Activated CD4-positive, alpha-beta T cell treated with anti-CD3 and anti-CD28 coated beads, Interleukin-2, amount 50 U/mL, for 16 hours (primary cell): ENCODE data around the gene TAX1BP1.
"Not testable (repeated sequence)": the region's sequence is repeated elsewhere in the genome, so short reads cannot be mapped to it uniquely, and the experiment has no call there.

Experiments used
- DNase-seq: peaks from one replicate; pipeline ENCODE4 v3.0.0-alpha.2; 2020

The TAX1BP1 gene

GRCh38 chr7:27850531-27850930 is 110.6 kb downstream of the TAX1BP1 start:
- DNase-seq, result no peak

- DNase-seq, result not testable (repeated sequence)
Observed at GRCh38 chr7:27856703-27857485, 116.9 kb downstream of the TAX1BP1 start.

- DNase-seq, result no peak
Observed at GRCh38 chr7:27860800-27861199, 120.8 kb downstream of the TAX1BP1 start.

GRCh38 chr7:27861747-27862146 is 121.8 kb downstream of the TAX1BP1 start:
- DNase-seq, result no peak

- no peak for DNase-seq
Observed at GRCh38 chr7:27863880-27864279, 123.9 kb downstream of the TAX1BP1 start.

- no peak for DNase-seq
Observed at GRCh38 chr7:27866256-27866655, 126.3 kb downstream of the TAX1BP1 start.

GRCh38 chr7:27866828-27867672 is 127.1 kb downstream of the TAX1BP1 start:
- no peak for DNase-seq

- DNase-seq, result no peak
Observed at GRCh38 chr7:27868131-27868550, 128.2 kb downstream of the TAX1BP1 start.

GRCh38 chr7:27869056-27869455 is 129.1 kb downstream of the TAX1BP1 start:
- no peak for DNase-seq

- no peak for DNase-seq
Observed at GRCh38 chr7:27870595-27870994, 130.6 kb downstream of the TAX1BP1 start.

- DNase-seq, result no peak
Observed at GRCh38 chr7:27871086-27871485, 131.1 kb downstream of the TAX1BP1 start.

GRCh38 chr7:27871866-27872265 is 131.9 kb downstream of the TAX1BP1 start:
- no peak for DNase-seq

- no peak for DNase-seq
Observed at GRCh38 chr7:27872356-27873275, 132.7 kb downstream of the TAX1BP1 start.

- DNase-seq, result no peak
Observed at GRCh38 chr7:27873981-27874957, 134.3 kb downstream of the TAX1BP1 start.

GRCh38 chr7:27875061-27875460 is 135.1 kb downstream of the TAX1BP1 start:
- no peak for DNase-seq

- DNase-seq, result no peak
Observed at GRCh38 chr7:27875832-27876231, 135.9 kb downstream of the TAX1BP1 start.

- no peak for DNase-seq
Observed at GRCh38 chr7:27876756-27877155, 136.8 kb downstream of the TAX1BP1 start.
